NT2/D1 (cell line): ENCODE measurements around the gene EMP1.

Experiments used
- SUZ12 ChIP-seq: IDR thresholded peaks from 2 replicates; pipeline ENCODE4 v1.6.1; 2011; ENCODE audit not compliant: insufficient read length, insufficient read depth; ENCODE audit errors: extremely low read depth
- YY1 ChIP-seq: IDR thresholded peaks from 2 replicates; pipeline ENCODE4 v1.6.1; 2011; ENCODE audit not compliant: insufficient read length, insufficient read depth

DNA sequence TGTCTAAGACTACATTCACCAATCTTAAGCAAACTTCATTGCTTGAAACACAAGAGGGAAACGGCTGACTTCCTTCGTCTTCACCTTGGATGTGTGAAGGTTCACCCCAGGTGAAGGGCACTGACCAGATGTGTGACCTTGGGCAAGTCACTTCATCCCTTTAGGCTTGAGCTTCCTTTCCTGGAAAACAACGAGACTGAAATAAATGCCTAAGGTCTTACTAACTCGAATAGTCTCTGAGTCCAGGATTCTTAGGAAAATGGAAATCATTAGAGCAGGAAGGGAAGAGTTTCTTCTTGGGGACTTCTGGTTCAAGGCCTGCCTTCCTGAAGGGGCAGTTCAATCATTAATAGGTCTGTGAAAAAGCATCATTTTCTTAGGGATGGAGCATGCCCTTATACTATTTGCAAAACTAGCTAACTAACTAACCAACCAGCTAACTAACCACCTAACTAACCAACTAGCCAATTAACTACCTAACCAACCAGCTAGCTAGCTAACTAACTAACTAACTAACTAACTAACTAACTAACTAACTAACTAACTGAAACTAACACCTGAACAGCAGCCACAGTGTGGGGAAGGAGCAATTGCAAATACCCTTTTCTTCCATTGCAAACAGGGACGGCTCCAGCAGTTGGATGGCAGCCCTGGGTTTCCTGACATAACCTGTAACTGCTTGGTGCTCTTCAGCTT, 31.5 kb upstream of the EMP1 start:
- TF ChIP-seq SUZ12 (no peak), YY1 (no peak)
